HepG2 (cell line): ENCODE measurements around the gene MTHFD2L. TPM values are rescaled to one million over a fixed set of nuclear protein-coding genes. Genes with fewer than 3 reads are reported as not detected.

ENCODE experiments used
- ATAC-seq: fragments of 200-7000 bp; cut with Tn5 transposase; 3 replicates; pipeline ENCODE4 v1.9.1; 2020; ENCODE audit warnings: mild to moderate bottlenecking, moderate library complexity
- BruUV-seq: library from RNA; stranded (reverse); fragments of 400-500 nt; replicated peaks from 2 replicates; lab custom pipeline; 2021; lab: Mats Ljungman, UMichigan
- CTCF ChIA-PET: fragments of 300-600 bp; formaldehyde crosslinking; extraction: SDS; loops from one replicate; lab custom pipeline; 2021; ENCODE audit warnings: low total read pairs, inconsistent platforms, low intra/inter-chr PET ratio; lab: Yijun Ruan, JAX
- POLR2A ChIA-PET: fragments of 350-600 bp; sonication (Branson Sonifier 250); formaldehyde crosslinking; loops from one replicate; lab custom pipeline; 2020; ENCODE audit warnings: antibody characterized with exemption, inconsistent platforms; lab: Yijun Ruan, JAX
- DNase-seq: peaks from one replicate; pipeline ENCODE4 v3.0.0-alpha.2; 2015; ENCODE audit warnings: low spot score
- FAIRE-seq: peaks from 3 replicates; lab custom pipeline; 2011; peaks lifted over from hg19 to GRCh38; lab: Jason Lieb, UNC
- H2AFZ ChIP-seq: one replicate; pipeline ENCODE4 v1.6.1; 2011; ENCODE audit warnings: low read length, inconsistent platforms
- H3K27ac ChIP-seq: fragments of 300-600 bp; 3 replicates; pipeline ENCODE4 v1.8.0; 2011; ENCODE audit warnings: mixed run types, mild to moderate bottlenecking, mixed read lengths, low read length, inconsistent platforms; ENCODE audit not compliant: insufficient read depth; ENCODE audit errors: extremely low read length
- H3K27me3 ChIP-seq, 2 experiments: fragments of 200-600 bp in 1 of 2; 2 replicates in 1 of 2; 3 replicates in 1 of 2; pipeline versions ENCODE4 v1.6.0 to v1.8.0; 2011; ENCODE audit warnings: low read length in 2 of 2, mild to moderate bottlenecking in 2 of 2, moderate library complexity in 2 of 2, inconsistent platforms in 1 of 2; ENCODE audit not compliant: insufficient read depth in 2 of 2, control insufficient read depth in 1 of 2
- H3K36me3 ChIP-seq, 2 experiments: fragments of 200-600 bp in 1 of 2; replicated peaks in 1 of 2; 2 replicates in 1 of 2; 3 replicates in 1 of 2; pipeline versions ENCODE4 v1.5.1 to v1.8.0; 2011; ENCODE audit warnings: low read length in 2 of 2, inconsistent platforms in 1 of 2; ENCODE audit not compliant: insufficient read depth in 2 of 2, control insufficient read depth in 1 of 2
- H3K4me1 ChIP-seq: 2 replicates; pipeline ENCODE4 v1.5.1; 2012; ENCODE audit warnings: low read length, inconsistent platforms; ENCODE audit not compliant: insufficient read depth
- H3K4me2 ChIP-seq: 2 replicates; pipeline ENCODE4 v1.6.0; 2011; ENCODE audit warnings: low read depth, low read length, inconsistent platforms
- H3K4me3 ChIP-seq, 3 experiments: fragments of 200-600 bp in 1 of 3; sonication (generic), shearing (Covaris generic) in 1 of 3; replicated peaks in 1 of 3; 2 replicates each; pipeline ENCODE4 v1.5.1; 2011 to 2016; ENCODE audit warnings: low read length in 3 of 3, inconsistent platforms in 2 of 3, low read depth in 2 of 3, mild to moderate bottlenecking in 2 of 3, control low read depth in 1 of 3, mixed read lengths in 1 of 3; ENCODE audit not compliant: insufficient read depth in 1 of 3
- H3K79me2 ChIP-seq: one replicate; pipeline ENCODE4 v1.6.1; 2011; ENCODE audit warnings: low read length, inconsistent platforms; ENCODE audit not compliant: insufficient read depth
- H3K9ac ChIP-seq: 2 replicates; pipeline ENCODE4 v1.6.0; 2011; ENCODE audit warnings: mild to moderate bottlenecking, low read depth, low read length, inconsistent platforms; ENCODE audit not compliant: insufficient read depth
- H3K9me3 ChIP-seq: 2 replicates; pipeline ENCODE4 v1.5.1; 2012; ENCODE audit warnings: mild to moderate bottlenecking, low read length
- H4K20me1 ChIP-seq: 2 replicates; pipeline ENCODE4 v1.6.0; 2011; ENCODE audit warnings: inconsistent platforms, mild to moderate bottlenecking, low read length, moderate library complexity; ENCODE audit not compliant: insufficient read depth
- ATF7-NPFF ChIP-seq: sonication (generic); formaldehyde crosslinking; IDR thresholded peaks from 2 replicates; pipeline ENCODE4 v1.8.1; 2023; ENCODE audit warnings: mild to moderate bottlenecking, low read depth, missing genetic modification reagents, moderate library complexity
- BCL6 ChIP-seq: IDR thresholded peaks from 2 replicates; pipeline ENCODE4 v1.6.1; 2016; ENCODE audit warnings: missing genetic modification reagents, missing compliant biosample characterization
- GPN1 ChIP-seq: sonication (generic); formaldehyde crosslinking; IDR thresholded peaks from 2 replicates; pipeline ENCODE4 v1.5.1; 2020; ENCODE audit warnings: missing genetic modification reagents, borderline replicate concordance
- HMG20B ChIP-seq: conservative IDR thresholded peaks from 2 replicates; pipeline ENCODE4 v1.6.1; 2016; ENCODE audit warnings: missing genetic modification reagents, missing compliant biosample characterization
- HNF4A ChIP-seq: sonication (generic); formaldehyde crosslinking; IDR thresholded peaks from 2 replicates; pipeline ENCODE4 v1.4.0; 2020; ENCODE audit warnings: missing genetic modification reagents
- NKX3-1 ChIP-seq: sonication (generic); formaldehyde crosslinking; IDR thresholded peaks from 2 replicates; pipeline ENCODE4 v1.5.0; 2020; ENCODE audit warnings: missing genetic modification reagents
- ZBTB20 ChIP-seq: sonication (generic); formaldehyde crosslinking; IDR thresholded peaks from 2 replicates; pipeline ENCODE4 v1.8.1; 2023; ENCODE audit warnings: missing genetic modification reagents, low read depth, mild to moderate bottlenecking, borderline replicate concordance
- ZBTB3 ChIP-seq: sonication (generic); formaldehyde crosslinking; IDR thresholded peaks from 2 replicates; pipeline ENCODE4 v1.4.0; 2020; ENCODE audit warnings: low read depth, mild to moderate bottlenecking, moderate library complexity, missing genetic modification reagents, borderline replicate concordance
- ZKSCAN1 ChIP-seq: fragments of 150-350 bp; IDR thresholded peaks from 2 replicates; pipeline ENCODE4 v1.6.1; 2014; ENCODE audit warnings: low read length
- ZNF180 ChIP-seq: sonication (generic); formaldehyde crosslinking; IDR thresholded peaks from 2 replicates; pipeline ENCODE4 v1.4.0; 2020; ENCODE audit warnings: low read depth, missing genetic modification reagents, borderline replicate concordance
- ZNF891 ChIP-seq: sonication (generic); formaldehyde crosslinking; IDR thresholded peaks from 2 replicates; pipeline ENCODE4 v1.5.0; 2020; ENCODE audit warnings: mild to moderate bottlenecking, missing genetic modification reagents
- in situ Hi-C: cut with HindIII; loops from 2 replicates; pipeline ENCODE4 v1.10.0; 2017; ENCODE audit warnings: low pct_unique_long_range_greater_than_20kb; ENCODE audit not compliant: extremely low pct_ligation_motif_present
- intact Hi-C: fragments of 100-400 bp; cut with micrococcal nuclease; formaldehyde crosslinking; loops from one replicate; pipeline ENCODE4 v1.10.0; 2022; ENCODE audit not compliant: unreplicated experiment
- polyA plus RNA-seq, 8 experiments: library from polyadenylated mRNA; depleted of rRNA in 3 of 8; stranded (reverse) in 7 of 8; unstranded in 1 of 8; fragments of >200 nt; fragmentation: Illumina TruSeq in 4 of 8; extraction: Trizol in 4 of 8; gene quantifications; 2 replicates each; pipeline versions ENCODE4 v1.2.1 to v1.2.3, GENCODE V29; 2011 to 2016; ENCODE audit warnings: low read depth in 4 of 8, missing spikeins in 1 of 8, mixed read lengths in 1 of 8; ENCODE audit not compliant: insufficient read depth in 1 of 8
- total RNA-seq, 5 experiments: library from RNA; depleted of rRNA; stranded (reverse); fragments of >200 nt; fragmentation: Illumina TruSeq; extraction: Trizol; gene quantifications; 2 replicates each; pipeline ENCODE4 v1.2.3, GENCODE V29; 2016; ENCODE audit warnings: low read depth in 1 of 5
- TF ChIP-seq, protein P1 (sequence below): IDR thresholded peaks from 2 replicates; pipeline ENCODE4 v1.6.1; 2016; ENCODE audit warnings: missing compliant biosample characterization, missing genetic modification reagents, borderline replicate concordance
- TF ChIP-seq, protein P2 (sequence below): sonication (generic); formaldehyde crosslinking; IDR thresholded peaks from 2 replicates; pipeline ENCODE4 v1.5.0; 2020; ENCODE audit warnings: mild to moderate bottlenecking, missing genetic modification reagents, borderline replicate concordance
- TF ChIP-seq, protein P3 (sequence below): sonication (generic); formaldehyde crosslinking; IDR thresholded peaks from 2 replicates; pipeline ENCODE4 v1.5.0; 2020; ENCODE audit warnings: missing genetic modification reagents
- TF ChIP-seq, protein P4 (sequence below): sonication (generic); formaldehyde crosslinking; conservative IDR thresholded peaks from 2 replicates; pipeline ENCODE4 v1.8.0; 2022; ENCODE audit warnings: mild to moderate bottlenecking, moderate library complexity, missing genetic modification reagents
- TF ChIP-seq, protein P5 (sequence below): sonication (generic); formaldehyde crosslinking; IDR thresholded peaks from 2 replicates; pipeline ENCODE4 v1.8.0; 2022; ENCODE audit warnings: missing genetic modification reagents, low read depth, mild to moderate bottlenecking, borderline replicate concordance

Gene MTHFD2L
- total and polyA plus RNA-seq, 2 of the 13 experiments (the other 11 are each of a cell fraction or from before 2014, with no cell fraction given): 10.5 to 14.9 TPM

DNA sequence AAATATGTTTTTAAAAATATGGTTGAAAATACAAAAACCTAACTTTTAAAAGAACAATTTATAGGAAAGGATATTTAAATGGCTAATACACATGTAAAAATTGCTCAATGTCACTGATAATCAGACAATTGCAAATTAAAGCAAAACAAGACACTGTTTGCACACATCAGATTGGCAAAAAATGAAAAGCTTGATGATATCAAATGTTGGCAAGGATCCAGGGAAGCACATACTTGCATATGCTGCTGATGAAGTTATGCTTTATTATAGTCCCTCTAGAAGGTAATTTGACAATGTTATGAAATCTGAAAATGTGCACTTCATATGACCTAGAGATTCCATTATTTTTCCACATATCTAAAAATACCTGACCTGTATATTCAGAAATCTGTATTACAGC lies 104.6 kb downstream of the MTHFD2L start (continued):
- TF ChIP-seq, protein P1, sequence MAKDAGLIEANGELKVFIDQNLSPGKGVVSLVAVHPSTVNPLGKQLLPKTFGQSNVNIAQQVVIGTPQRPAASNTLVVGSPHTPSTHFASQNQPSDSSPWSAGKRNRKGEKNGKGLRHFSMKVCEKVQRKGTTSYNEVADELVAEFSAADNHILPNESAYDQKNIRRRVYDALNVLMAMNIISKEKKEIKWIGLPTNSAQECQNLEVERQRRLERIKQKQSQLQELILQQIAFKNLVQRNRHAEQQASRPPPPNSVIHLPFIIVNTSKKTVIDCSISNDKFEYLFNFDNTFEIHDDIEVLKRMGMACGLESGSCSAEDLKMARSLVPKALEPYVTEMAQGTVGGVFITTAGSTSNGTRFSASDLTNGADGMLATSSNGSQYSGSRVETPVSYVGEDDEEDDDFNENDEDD (CRISPR knock-in tag): no peak
- no peak for TF ChIP-seq ATF7-NPFF

DNA sequence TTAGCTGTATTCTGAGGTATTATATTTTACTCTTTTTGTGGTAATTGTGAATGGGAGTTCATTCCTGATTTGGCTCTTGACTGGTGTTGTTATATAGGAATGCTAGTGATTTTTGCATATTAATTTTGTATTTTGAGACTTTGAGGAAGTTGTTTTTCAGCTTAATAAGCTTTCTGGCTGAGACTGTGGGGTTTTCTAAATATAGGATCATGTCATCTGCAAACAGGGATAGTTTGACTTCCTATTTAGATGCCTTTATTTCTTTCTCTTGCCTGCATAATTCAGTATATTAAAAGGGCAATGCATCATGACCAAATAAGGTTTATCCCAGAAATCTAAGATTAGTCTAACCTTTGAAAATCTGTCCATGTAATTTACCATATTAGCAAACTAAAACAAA lies 105.6 kb downstream of the MTHFD2L start:
- Histone ChIP-seq H2AFZ (no peak overlapping the region), H3K4me1 (no peaks in the 10 kb centered on the region), H3K79me2 (no peaks in the 10 kb centered on the region), H4K20me1 (no peaks in the 10 kb centered on the region), H3K9ac (no peak overlapping the region), H3K4me2 (no peak overlapping the region), H3K4me3 (no peak overlapping the region), H3K9me3 (no peaks in the 10 kb centered on the region), H3K27me3 (no peaks in the 10 kb centered on the region), H3K27ac (no peak overlapping the region), H3K36me3 (no peaks in the 10 kb centered on the region)
- no TSS peak for BruUV-seq
- in situ Hi-C loops (no loop called here), intact Hi-C loops (no loop called here)
- no peak for DNase-seq
- no peak for FAIRE-seq
- TF ChIP-seq BCL6 (no peak), NKX3-1 (CRISPR knock-in tag) (no peak), ZNF891 (CRISPR knock-in tag) (no peak), HNF4A (CRISPR knock-in tag) (no peak), HMG20B (CRISPR knock-in tag) (no peak), GPN1 (CRISPR knock-in tag) (no peak), ZBTB20 (CRISPR knock-in tag) (no peak), ZBTB3 (CRISPR knock-in tag) (no peak), ZNF180 (CRISPR knock-in tag) (no peak), ZKSCAN1 (no peak)
- TF ChIP-seq, protein P2, sequence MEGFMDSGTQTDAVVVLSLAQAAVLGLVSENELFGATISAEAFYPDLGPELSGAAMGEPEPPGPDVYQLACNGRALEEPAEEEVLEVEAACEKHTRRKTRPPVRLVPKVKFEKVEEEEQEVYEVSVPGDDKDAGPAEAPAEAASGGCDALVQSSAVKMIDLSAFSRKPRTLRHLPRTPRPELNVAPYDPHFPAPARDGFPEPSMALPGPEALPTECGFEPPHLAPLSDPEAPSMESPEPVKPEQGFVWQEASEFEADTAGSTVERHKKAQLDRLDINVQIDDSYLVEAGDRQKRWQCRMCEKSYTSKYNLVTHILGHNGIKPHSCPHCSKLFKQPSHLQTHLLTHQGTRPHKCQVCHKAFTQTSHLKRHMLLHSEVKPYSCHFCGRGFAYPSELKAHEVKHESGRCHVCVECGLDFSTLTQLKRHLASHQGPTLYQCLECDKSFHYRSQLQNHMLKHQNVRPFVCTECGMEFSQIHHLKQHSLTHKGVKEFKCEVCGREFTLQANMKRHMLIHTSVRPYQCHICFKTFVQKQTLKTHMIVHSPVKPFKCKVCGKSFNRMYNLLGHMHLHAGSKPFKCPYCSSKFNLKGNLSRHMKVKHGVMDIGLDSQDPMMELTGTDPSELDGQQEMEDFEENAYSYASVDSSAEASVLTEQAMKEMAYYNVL (CRISPR knock-in tag): no peak
- TF ChIP-seq, protein P3, sequence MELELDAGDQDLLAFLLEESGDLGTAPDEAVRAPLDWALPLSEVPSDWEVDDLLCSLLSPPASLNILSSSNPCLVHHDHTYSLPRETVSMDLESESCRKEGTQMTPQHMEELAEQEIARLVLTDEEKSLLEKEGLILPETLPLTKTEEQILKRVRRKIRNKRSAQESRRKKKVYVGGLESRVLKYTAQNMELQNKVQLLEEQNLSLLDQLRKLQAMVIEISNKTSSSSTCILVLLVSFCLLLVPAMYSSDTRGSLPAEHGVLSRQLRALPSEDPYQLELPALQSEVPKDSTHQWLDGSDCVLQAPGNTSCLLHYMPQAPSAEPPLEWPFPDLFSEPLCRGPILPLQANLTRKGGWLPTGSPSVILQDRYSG (CRISPR knock-in tag): no peak
- TF ChIP-seq, protein P4, sequence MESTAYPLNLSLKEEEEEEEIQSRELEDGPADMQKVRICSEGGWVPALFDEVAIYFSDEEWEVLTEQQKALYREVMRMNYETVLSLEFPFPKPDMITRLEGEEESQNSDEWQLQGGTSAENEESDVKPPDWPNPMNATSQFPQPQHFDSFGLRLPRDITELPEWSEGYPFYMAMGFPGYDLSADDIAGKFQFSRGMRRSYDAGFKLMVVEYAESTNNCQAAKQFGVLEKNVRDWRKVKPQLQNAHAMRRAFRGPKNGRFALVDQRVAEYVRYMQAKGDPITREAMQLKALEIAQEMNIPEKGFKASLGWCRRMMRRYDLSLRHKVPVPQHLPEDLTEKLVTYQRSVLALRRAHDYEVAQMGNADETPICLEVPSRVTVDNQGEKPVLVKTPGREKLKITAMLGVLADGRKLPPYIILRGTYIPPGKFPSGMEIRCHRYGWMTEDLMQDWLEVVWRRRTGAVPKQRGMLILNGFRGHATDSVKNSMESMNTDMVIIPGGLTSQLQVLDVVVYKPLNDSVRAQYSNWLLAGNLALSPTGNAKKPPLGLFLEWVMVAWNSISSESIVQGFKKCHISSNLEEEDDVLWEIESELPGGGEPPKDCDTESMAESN (CRISPR knock-in tag): no peak
- TF ChIP-seq, protein P5, sequence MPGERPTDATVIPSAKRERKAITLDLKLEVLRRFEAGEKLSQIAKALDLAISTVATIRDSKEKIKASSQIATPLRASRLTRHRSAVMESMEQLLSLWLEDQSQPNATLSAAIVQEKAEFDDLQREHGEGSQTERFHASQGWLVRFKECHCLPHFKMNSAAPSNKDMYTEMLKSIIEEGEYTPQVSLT: no peak
- ChIA-PET POLR2A (no interaction called here), CTCF (no interaction called here)
- ATAC-seq: no peak
